ENCODE data around the gene ALG8. TPM values are rescaled to one million over a fixed set of nuclear protein-coding genes. Genes with fewer than 3 reads are reported as not detected.

Gene ALG8
- polyA plus RNA-seq, 1 of the 3 experiments (the other 2 are of a cell fraction), result 42.0 TPM

DNA sequence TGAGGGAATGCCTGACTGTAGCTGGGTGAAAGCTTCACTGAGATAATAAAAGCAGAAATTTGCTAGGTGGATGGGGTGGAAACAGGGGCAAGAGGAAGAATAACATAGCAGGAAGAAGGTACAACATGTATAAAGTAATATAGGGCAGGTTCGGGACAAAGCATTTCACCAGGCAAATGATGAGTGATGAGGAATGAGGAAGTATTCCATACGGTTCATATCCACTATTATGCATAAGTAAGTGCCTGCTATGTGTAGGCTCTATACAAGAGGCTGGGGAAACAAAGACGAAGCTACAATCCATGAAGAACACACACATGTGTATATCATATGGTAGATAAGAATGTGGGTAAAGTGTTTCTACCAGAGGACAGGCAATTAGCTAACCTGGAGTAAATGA, 67.7 kb downstream of the ALG8 start:
- Histone ChIP-seq H3K4me2 (no peak overlapping the region), H3K4me1 (ENCODE audit: control insufficient read depth in 1 of 2, insufficient read depth in 2 of 2, low read depth in 1 of 2, low read length in 1 of 2) (peaks cover 0 to 8% of the 10 kb centered on the region in 2 experiments; a peak in 1 of 4 replicates), H2AFZ (ENCODE audit: low read depth) (no peak overlapping the region), H3K79me2 (ENCODE audit: insufficient read depth) (peaks cover 70% of the 10 kb centered on the region), H3K27ac (ENCODE audit: low read depth in 2 of 2, low read length in 1 of 2) (no peak overlapping the region), H3K9me3 (no peaks in the 10 kb centered on the region), H3K4me3 (ENCODE audit: low read depth in 2 of 2, low read length in 1 of 2) (no peak overlapping the region), H3K9ac (no peak overlapping the region), H3F3A (replicated peaks; ENCODE audit: insufficient read depth) (no peaks in the 10 kb centered on the region), H3K36me3 (replicated peaks in 1 of 2; ENCODE audit: control insufficient read depth in 1 of 2, insufficient read depth in 2 of 2, low read length in 1 of 2) (peaks cover 39 to 61% of the 10 kb centered on the region in 2 experiments), H4K20me1 (ENCODE audit: insufficient read depth) (peaks cover 13% of the 10 kb centered on the region), H3K9me2 (no peaks in the 10 kb centered on the region), H3K27me3 (ENCODE audit: insufficient read depth) (no peaks in the 10 kb centered on the region)
- no peak for DNase-seq
- TF ChIP-seq, protein P1, sequence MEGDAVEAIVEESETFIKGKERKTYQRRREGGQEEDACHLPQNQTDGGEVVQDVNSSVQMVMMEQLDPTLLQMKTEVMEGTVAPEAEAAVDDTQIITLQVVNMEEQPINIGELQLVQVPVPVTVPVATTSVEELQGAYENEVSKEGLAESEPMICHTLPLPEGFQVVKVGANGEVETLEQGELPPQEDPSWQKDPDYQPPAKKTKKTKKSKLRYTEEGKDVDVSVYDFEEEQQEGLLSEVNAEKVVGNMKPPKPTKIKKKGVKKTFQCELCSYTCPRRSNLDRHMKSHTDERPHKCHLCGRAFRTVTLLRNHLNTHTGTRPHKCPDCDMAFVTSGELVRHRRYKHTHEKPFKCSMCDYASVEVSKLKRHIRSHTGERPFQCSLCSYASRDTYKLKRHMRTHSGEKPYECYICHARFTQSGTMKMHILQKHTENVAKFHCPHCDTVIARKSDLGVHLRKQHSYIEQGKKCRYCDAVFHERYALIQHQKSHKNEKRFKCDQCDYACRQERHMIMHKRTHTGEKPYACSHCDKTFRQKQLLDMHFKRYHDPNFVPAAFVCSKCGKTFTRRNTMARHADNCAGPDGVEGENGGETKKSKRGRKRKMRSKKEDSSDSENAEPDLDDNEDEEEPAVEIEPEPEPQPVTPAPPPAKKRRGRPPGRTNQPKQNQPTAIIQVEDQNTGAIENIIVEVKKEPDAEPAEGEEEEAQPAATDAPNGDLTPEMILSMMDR (IDR thresholded peaks at IDR 0.05), result no peak
- TF ChIP-seq EP300 (IDR thresholded peaks at IDR 0.05; ENCODE audit: borderline replicate concordance in 1 of 2, low read depth in 1 of 2, low read length in 1 of 2), result no peak
- TF ChIP-seq SIN3A (IDR thresholded peaks at IDR 0.05; ENCODE audit: borderline replicate concordance, low read depth, low read length), result no peak
- no peak for TF ChIP-seq CHD2 (IDR thresholded peaks at IDR 0.05; ENCODE audit: low read length, partially characterized antibody)
- no peak for TF ChIP-seq YY1 (IDR thresholded peaks at IDR 0.05; ENCODE audit: low read depth)
- TF ChIP-seq RCOR1 (IDR thresholded peaks at IDR 0.05; ENCODE audit: low read length), result no peak
- TF ChIP-seq, protein P2, sequence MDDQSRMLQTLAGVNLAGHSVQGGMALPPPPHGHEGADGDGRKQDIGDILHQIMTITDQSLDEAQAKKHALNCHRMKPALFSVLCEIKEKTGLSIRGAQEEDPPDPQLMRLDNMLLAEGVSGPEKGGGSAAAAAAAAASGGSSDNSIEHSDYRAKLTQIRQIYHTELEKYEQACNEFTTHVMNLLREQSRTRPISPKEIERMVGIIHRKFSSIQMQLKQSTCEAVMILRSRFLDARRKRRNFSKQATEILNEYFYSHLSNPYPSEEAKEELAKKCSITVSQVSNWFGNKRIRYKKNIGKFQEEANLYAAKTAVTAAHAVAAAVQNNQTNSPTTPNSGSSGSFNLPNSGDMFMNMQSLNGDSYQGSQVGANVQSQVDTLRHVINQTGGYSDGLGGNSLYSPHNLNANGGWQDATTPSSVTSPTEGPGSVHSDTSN (IDR thresholded peaks at IDR 0.05), result no peak
- no peak for TF ChIP-seq GABPA (IDR thresholded peaks at IDR 0.05; ENCODE audit: low read depth)
- ChIA-PET POLR2A (no interaction called here), CTCF (interaction anchor here (1.6 kb wide), 1 partner anchor 26 kb away, joined by 4 read pairs; no protein-coding TSS in a partner anchor)
- WGBS (ENCODE audit: low lambda C conversion rate), result 97% methylated on average over 3 of the region's 3 CpGs

DNA sequence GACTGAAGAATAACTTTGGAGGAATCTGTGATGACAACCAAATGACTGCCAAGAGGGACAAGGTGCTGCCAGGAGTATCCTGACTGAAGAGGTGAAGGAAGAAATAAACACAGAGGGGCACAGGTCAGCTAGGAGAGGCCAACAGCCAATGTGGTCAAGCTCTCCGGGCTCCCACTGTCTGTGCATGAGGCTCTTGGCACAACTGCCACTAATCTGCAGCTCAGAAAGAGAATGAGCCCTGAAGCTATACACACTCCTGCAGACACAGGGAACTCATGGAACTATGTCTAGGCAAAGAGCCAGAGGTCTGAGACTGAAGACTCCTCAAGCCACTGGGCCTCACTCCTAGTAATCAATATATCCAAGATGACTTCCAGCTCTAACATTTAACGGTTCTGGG, 68.8 kb downstream of the ALG8 start:
- ChIA-PET CTCF (interaction anchor here (1.2 to 1.6 kb wide), 2 partner anchors 25 to 71 kb away, joined by 3 to 4 read pairs; no protein-coding TSS in a partner anchor), POLR2A (no interaction called here)
- Histone ChIP-seq H3K27me3 (ENCODE audit: insufficient read depth) (no peaks in the 10 kb centered on the region), H3K4me1 (ENCODE audit: control insufficient read depth in 1 of 2, insufficient read depth in 2 of 2, low read depth in 1 of 2, low read length in 1 of 2) (peaks cover 0 to 8% of the 10 kb centered on the region in 2 experiments; a peak in 1 of 4 replicates), H4K20me1 (ENCODE audit: insufficient read depth) (peaks cover 9% of the 10 kb centered on the region), H3K9me3 (no peaks in the 10 kb centered on the region), H3K79me2 (ENCODE audit: insufficient read depth) (peaks cover 59% of the 10 kb centered on the region), H3K4me3 (ENCODE audit: low read depth in 2 of 2, low read length in 1 of 2) (no peak overlapping the region), H3K9me2 (no peaks in the 10 kb centered on the region), H3K27ac (ENCODE audit: low read depth in 2 of 2, low read length in 1 of 2) (no peak overlapping the region; a peak in 1 of 4 replicates), H3K36me3 (replicated peaks in 1 of 2; ENCODE audit: control insufficient read depth in 1 of 2, insufficient read depth in 2 of 2, low read length in 1 of 2) (peaks cover 39 to 54% of the 10 kb centered on the region in 2 experiments), H3K4me2 (no peak overlapping the region), H3K9ac (no peak overlapping the region), H2AFZ (ENCODE audit: low read depth) (no peak overlapping the region), H3F3A (replicated peaks; ENCODE audit: insufficient read depth) (no peaks in the 10 kb centered on the region)
- WGBS (ENCODE audit: low lambda C conversion rate), result 95% methylated on average over 2 of the region's 2 CpGs
- no peak for DNase-seq
- TF ChIP-seq, protein P3, sequence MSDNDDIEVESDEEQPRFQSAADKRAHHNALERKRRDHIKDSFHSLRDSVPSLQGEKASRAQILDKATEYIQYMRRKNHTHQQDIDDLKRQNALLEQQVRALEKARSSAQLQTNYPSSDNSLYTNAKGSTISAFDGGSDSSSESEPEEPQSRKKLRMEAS (IDR thresholded peaks at IDR 0.05; ENCODE audit: low read depth), result no peak
- TF ChIP-seq TAF1 (IDR thresholded peaks at IDR 0.05; ENCODE audit: borderline replicate concordance, low read depth, low read length), result no peak
- TF ChIP-seq, protein P2 (IDR thresholded peaks at IDR 0.05), result no peak
- no peak for TF ChIP-seq RFX5 (IDR thresholded peaks at IDR 0.05; ENCODE audit: low read length)
- TF ChIP-seq SIN3A (IDR thresholded peaks at IDR 0.05; ENCODE audit: borderline replicate concordance, low read depth, low read length), result no peak
- TF ChIP-seq RAD21 (IDR thresholded peaks at IDR 0.05; ENCODE audit: low read length), result no peak
- no peak for TF ChIP-seq FOXJ3 (CRISPR knock-in tag; IDR thresholded peaks at IDR 0.05)
- TF ChIP-seq EP300 (IDR thresholded peaks at IDR 0.05; ENCODE audit: borderline replicate concordance in 1 of 2, low read depth in 1 of 2, low read length in 1 of 2), result no peak
- TF ChIP-seq TCF12 (IDR thresholded peaks at IDR 0.05), result no peak
- no peak for TF ChIP-seq FOXM1 (IDR thresholded peaks at IDR 0.05; ENCODE audit: low read depth)
- TF ChIP-seq, protein P1 (IDR thresholded peaks at IDR 0.05), result no peak
- no peak for TF ChIP-seq FOSL2 (IDR thresholded peaks at IDR 0.05; ENCODE audit: borderline replicate concordance, low read depth)
- no peak for TF ChIP-seq JUND (IDR thresholded peaks at IDR 0.05)
- no peak for TF ChIP-seq NRF1 (IDR thresholded peaks at IDR 0.05; ENCODE audit: low read depth, low read length)
